Measurements from ENCODE around the gene MYL9.

GRCh38 chr20:36587388-36588070 lies 46.2 kb downstream of the MYL9 start:
- TF ChIP-seq CTCF (IDR thresholded peaks at IDR 0.05) (no peak), POLR2A (IDR thresholded peaks at IDR 0.05) (no peak)

All from uterus (tissue), 2 donors.